NCI-H345 treated with DMSO at 0.1 percent for 48 hours (cell line): Measurements from ENCODE around the gene RP9.

Experiments used
- DNase-seq: peaks from one replicate; lab custom pipeline; 2025; ENCODE audit not compliant: unreplicated experiment; lab: John Stamatoyannopoulos, UW

Gene RP9

GRCh38 chr7:33109005-33109757, at the start of gene RP9:
Gene RP9, minus strand, starts transcription at chr7:33109404. Its CDS starts 32 bp downstream, at chr7:33109372.
- DNase-seq, result peak; percentile 66

- DNase-seq, result no peak
Measured at GRCh38 chr7:33157781-33158180, 48.6 kb upstream of the RP9 start.

- no peak for DNase-seq
Measured at GRCh38 chr7:33157311-33157710, 48.1 kb upstream of the RP9 start.

GRCh38 chr7:33156441-33156840, 47.2 kb upstream of the RP9 start:
- no peak for DNase-seq

GRCh38 chr7:33155811-33156210, 46.6 kb upstream of the RP9 start:
- DNase-seq, result no peak

- DNase-seq, result no peak
Measured at GRCh38 chr7:33152087-33152486, 42.9 kb upstream of the RP9 start.

- DNase-seq, result no peak
Measured at GRCh38 chr7:33145156-33145555, 36.0 kb upstream of the RP9 start.

GRCh38 chr7:33143996-33144718, 35.0 kb upstream of the RP9 start:
- DNase-seq, result no peak

- DNase-seq, result no peak
Measured at GRCh38 chr7:33142585-33142984, 33.4 kb upstream of the RP9 start.

- DNase-seq, result no peak
Measured at GRCh38 chr7:33137103-33137502, 27.9 kb upstream of the RP9 start.

- no peak for DNase-seq
Measured at GRCh38 chr7:33130184-33130583, 21.0 kb upstream of the RP9 start.

GRCh38 chr7:33129806-33130153, 20.6 kb upstream of the RP9 start:
- peak; percentile 7 for DNase-seq

GRCh38 chr7:33128990-33129805, 20.0 kb upstream of the RP9 start, which contains the start of gene BBS9:
Gene BBS9, plus strand, starts transcription at chr7:33129564. Its CDS starts 16,689 bp downstream, at chr7:33146253.
- DNase-seq, result peak; percentile 95

GRCh38 chr7:33128631-33128989, 19.4 kb upstream of the RP9 start:
- DNase-seq, result no peak

- DNase-seq, result no peak
Measured at GRCh38 chr7:33127085-33127484, 17.9 kb upstream of the RP9 start.

GRCh38 chr7:33118383-33118782, 9.2 kb upstream of the RP9 start:
- no peak for DNase-seq

GRCh38 chr7:33114976-33115375, 5.8 kb upstream of the RP9 start:
- no peak for DNase-seq

- no peak for DNase-seq
Measured at GRCh38 chr7:33111614-33112013, 2.4 kb upstream of the RP9 start.

GRCh38 chr7:33109758-33110238, 594 bp upstream of the RP9 start:
- DNase-seq, result peak; percentile 27

- peak; percentile 33 for DNase-seq
Measured at GRCh38 chr7:33108554-33109004, 625 bp downstream of the RP9 start.
